Measurements from ENCODE around the gene SLC16A7.

- no peak for TF ChIP-seq CTCF (conservative IDR thresholded peaks at IDR 0.05; ENCODE audit: low read length)
- no peak for TF ChIP-seq EZH2phosphoT487 (IDR thresholded peaks at IDR 0.05; ENCODE audit: borderline replicate concordance, low read depth, low read length)
These were observed 82.0 kb downstream of the SLC16A7 start for GRCh38 chr12:59677857-59678256.

Measured in OCI-LY7 (cell line).